ENCODE measurements around the gene RSPO4.
A peak's percentile ranks its signal among the peaks of the same experiment; 100 is the strongest.

RSPO4 gene

DNA sequence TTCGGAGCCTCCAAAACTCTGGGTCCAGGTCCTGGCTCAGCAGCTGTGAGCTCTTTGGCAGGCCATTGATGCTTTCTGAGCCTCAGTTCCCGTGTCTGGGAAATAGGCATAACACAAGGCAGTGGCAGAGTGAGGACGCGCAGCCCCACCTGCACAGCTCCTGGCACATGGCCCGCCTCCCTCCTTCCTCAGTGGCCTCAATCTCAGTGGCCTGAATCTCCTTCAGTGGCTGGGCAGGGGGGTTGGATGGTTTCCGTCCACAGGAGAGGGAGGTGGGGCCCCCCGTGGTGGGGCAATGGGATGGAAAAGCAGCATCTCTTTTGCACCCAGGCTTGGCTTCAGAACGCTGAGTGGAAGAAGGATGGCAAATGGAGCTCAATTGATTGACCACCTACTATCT is 5.1 kb downstream of the RSPO4 start:
- ChIA-PET POLR2A (no interaction called here), CTCF (no interaction called here)
- Histone ChIP-seq H3K27me3 (replicated peaks in 2 of 5; ENCODE audit: control insufficient read depth in 4 of 5, insufficient read depth in 5 of 5, low read length in 4 of 5) (peaks cover 0 to 39% (median 27%) of the 10 kb centered on the region in 5 experiments), H3K36me3 (ENCODE audit: control insufficient read depth in 4 of 4, insufficient read depth in 4 of 4, low read length in 3 of 4) (no peaks in the 10 kb centered on the region), H3K27ac (ENCODE audit: insufficient read depth in 1 of 2, low read depth in 1 of 2, low read length in 2 of 2, poor library complexity in 1 of 2, severe bottlenecking in 2 of 2) (no peak overlapping the region), H3K4me3 (ENCODE audit: control insufficient read depth in 1 of 7, extremely low read depth in 1 of 7, insufficient read depth in 4 of 7, low read depth in 2 of 7, low read length in 6 of 7) (no peak overlapping the region), H3K4me1 (ENCODE audit: control extremely low read depth in 1 of 4, control insufficient read depth in 4 of 4, insufficient read depth in 4 of 4, low read length in 3 of 4) (peaks cover 0 to 7% (median 2%) of the 10 kb centered on the region in 4 experiments), H3K9me3 (ENCODE audit: control extremely low read depth in 1 of 5, control insufficient read depth in 4 of 5, insufficient read depth in 2 of 5, low read depth in 1 of 5, low read length in 4 of 5) (no peaks in the 10 kb centered on the region)
- DNase-seq = no peak
- 100% methylated on average over 4 of the region's 8 CpGs for WGBS (ENCODE audit: insufficient coverage)

DNA sequence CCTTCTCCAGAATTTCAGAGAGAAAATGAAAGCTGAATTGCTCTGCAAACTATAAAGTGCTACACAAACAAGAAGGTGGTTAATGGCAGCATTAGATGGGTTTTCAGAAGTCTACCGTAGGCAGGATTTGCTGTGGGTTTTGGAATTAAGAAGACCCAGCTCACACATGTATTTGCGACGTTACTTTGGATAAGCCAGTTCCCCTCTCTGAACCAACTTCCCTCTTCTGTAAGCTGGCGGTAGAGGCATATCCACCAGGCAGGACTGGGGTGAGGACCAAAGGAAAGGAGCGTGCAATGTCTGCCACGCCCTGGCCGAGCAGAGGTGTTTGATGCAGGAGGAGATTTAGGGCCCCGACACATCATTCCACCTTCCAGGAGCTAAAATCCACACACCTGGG is 6.9 kb downstream of the RSPO4 start:
- ChIA-PET POLR2A (no interaction called here), CTCF (interaction anchor here (0.8 to 1.2 kb wide), 2 partner anchors 23 to 114 kb away, joined by 3 read pairs; no protein-coding TSS in a partner anchor)
- no peaks in the 10 kb centered on the region for H3K9me3 ChIP-seq (ENCODE audit: control extremely low read depth in 1 of 5, control insufficient read depth in 4 of 5, insufficient read depth in 2 of 5, low read depth in 1 of 5, low read length in 4 of 5)
- no peaks in the 10 kb centered on the region for H3K36me3 ChIP-seq (ENCODE audit: control insufficient read depth in 4 of 4, insufficient read depth in 4 of 4, low read length in 3 of 4)
- H3K27ac ChIP-seq (ENCODE audit: insufficient read depth in 1 of 2, low read depth in 1 of 2, low read length in 2 of 2, poor library complexity in 1 of 2, severe bottlenecking in 2 of 2) = no peak overlapping the region
- peaks cover 0 to 20% (median 10%) of the 10 kb centered on the region in 5 experiments for H3K27me3 ChIP-seq (replicated peaks in 2 of 5; ENCODE audit: control insufficient read depth in 4 of 5, insufficient read depth in 5 of 5, low read length in 4 of 5)
- H3K4me3 ChIP-seq (ENCODE audit: control insufficient read depth in 1 of 7, extremely low read depth in 1 of 7, insufficient read depth in 4 of 7, low read depth in 2 of 7, low read length in 6 of 7) = no peak overlapping the region
- 10% methylated on average over 3 of the region's 8 CpGs for WGBS (ENCODE audit: insufficient coverage)
- DNase-seq = peak in 2 of 3 donors; percentile 45 to 50
- peaks cover 0 to 2% (median 0%) of the 10 kb centered on the region in 4 experiments for H3K4me1 ChIP-seq (ENCODE audit: control extremely low read depth in 1 of 4, control insufficient read depth in 4 of 4, insufficient read depth in 4 of 4, low read length in 3 of 4)

DNA sequence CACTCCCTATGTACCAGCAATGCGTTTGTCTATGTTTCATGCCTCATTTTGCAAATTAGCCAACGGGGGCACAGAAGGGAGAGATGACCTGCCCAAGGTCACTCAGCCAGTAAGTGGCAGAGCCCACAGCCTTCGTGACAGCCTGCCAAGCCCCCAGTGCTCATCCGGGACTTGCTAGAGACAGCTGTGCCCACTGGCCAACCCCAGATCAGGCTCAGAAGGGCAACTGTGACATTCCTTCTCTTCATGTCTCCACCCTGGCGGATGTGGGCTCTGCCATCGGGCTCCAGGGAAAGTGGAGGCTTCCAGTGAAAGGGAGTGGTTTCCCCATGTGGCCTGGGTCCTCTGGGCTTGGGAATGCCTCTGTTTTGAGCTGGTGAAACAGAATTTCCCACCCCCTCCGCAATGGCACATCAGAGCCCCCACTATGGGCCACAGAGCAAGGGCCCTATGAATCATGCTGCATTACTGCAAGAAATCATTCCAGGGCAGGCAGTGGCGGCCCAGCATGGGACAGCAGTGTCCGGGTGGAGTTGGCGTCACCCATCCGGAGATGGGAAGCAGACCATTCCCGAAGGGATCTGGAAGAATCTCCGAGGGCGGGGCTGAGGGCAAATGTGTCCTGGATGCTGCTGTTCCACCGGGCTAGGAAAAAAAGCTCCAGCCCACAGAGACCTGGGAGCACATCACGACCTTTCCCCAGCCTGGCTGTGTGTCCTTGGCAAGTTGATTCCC is 9.1 kb downstream of the RSPO4 start:
- 97% methylated on average over 15 of the region's 16 CpGs for WGBS (ENCODE audit: insufficient coverage)
- ChIA-PET POLR2A (no interaction called here), CTCF (interaction anchor here (1.5 kb wide), 1 partner anchor 37 kb away, joined by 4 read pairs; no protein-coding TSS in a partner anchor)
- Histone ChIP-seq H3K36me3 (ENCODE audit: control insufficient read depth in 4 of 4, insufficient read depth in 4 of 4, low read length in 3 of 4) (no peaks in the 10 kb centered on the region), H3K4me3 (ENCODE audit: control insufficient read depth in 1 of 7, extremely low read depth in 1 of 7, insufficient read depth in 4 of 7, low read depth in 2 of 7, low read length in 6 of 7) (no peak overlapping the region), H3K4me1 (ENCODE audit: control extremely low read depth in 1 of 4, control insufficient read depth in 4 of 4, insufficient read depth in 4 of 4, low read length in 3 of 4) (peaks cover 0 to 2% (median 0%) of the 10 kb centered on the region in 4 experiments), H3K9me3 (ENCODE audit: control extremely low read depth in 1 of 5, control insufficient read depth in 4 of 5, insufficient read depth in 2 of 5, low read depth in 1 of 5, low read length in 4 of 5) (no peaks in the 10 kb centered on the region), H3K27ac (ENCODE audit: insufficient read depth in 1 of 2, low read depth in 1 of 2, low read length in 2 of 2, poor library complexity in 1 of 2, severe bottlenecking in 2 of 2) (no peak overlapping the region), H3K27me3 (replicated peaks in 2 of 5; ENCODE audit: control insufficient read depth in 4 of 5, insufficient read depth in 5 of 5, low read length in 4 of 5) (peaks cover 0 to 10% (median 2%) of the 10 kb centered on the region in 5 experiments)
- no peak for DNase-seq

DNA sequence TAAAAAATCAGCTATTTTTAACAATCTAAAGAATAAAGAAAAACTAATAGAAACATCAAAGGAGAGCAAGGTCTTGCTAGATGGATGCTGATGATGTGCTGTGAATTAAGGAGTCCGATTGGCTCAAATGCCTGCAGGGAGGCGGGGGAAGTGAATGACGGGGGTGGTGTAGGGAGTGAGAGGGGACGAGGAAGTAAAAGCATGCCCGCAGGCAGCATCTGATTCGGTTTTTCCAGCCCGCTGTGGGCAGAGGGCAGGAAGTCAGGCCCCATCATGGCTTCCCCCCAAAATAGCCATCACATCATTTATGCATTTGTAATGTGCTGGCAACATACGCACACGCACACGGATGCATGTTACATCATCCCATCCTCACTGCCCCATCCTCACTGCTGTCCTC is 10.3 kb downstream of the RSPO4 start:
- peaks cover 0 to 5% (median 2%) of the 10 kb centered on the region in 5 experiments for H3K27me3 ChIP-seq (replicated peaks in 2 of 5; ENCODE audit: control insufficient read depth in 4 of 5, insufficient read depth in 5 of 5, low read length in 4 of 5)
- WGBS (ENCODE audit: insufficient coverage) = 84% methylated on average over 9 of the region's 10 CpGs
- H3K9me3 ChIP-seq (ENCODE audit: control extremely low read depth in 1 of 5, control insufficient read depth in 4 of 5, insufficient read depth in 2 of 5, low read depth in 1 of 5, low read length in 4 of 5) = no peaks in the 10 kb centered on the region
- H3K36me3 ChIP-seq (ENCODE audit: control insufficient read depth in 4 of 4, insufficient read depth in 4 of 4, low read length in 3 of 4) = no peaks in the 10 kb centered on the region
- no peak overlapping the region for H3K4me3 ChIP-seq (ENCODE audit: control insufficient read depth in 1 of 7, extremely low read depth in 1 of 7, insufficient read depth in 4 of 7, low read depth in 2 of 7, low read length in 6 of 7)
- H3K27ac ChIP-seq (ENCODE audit: insufficient read depth in 1 of 2, low read depth in 1 of 2, low read length in 2 of 2, poor library complexity in 1 of 2, severe bottlenecking in 2 of 2) = no peak overlapping the region
- peaks cover 0 to 2% (median 0%) of the 10 kb centered on the region in 4 experiments for H3K4me1 ChIP-seq (ENCODE audit: control extremely low read depth in 1 of 4, control insufficient read depth in 4 of 4, insufficient read depth in 4 of 4, low read length in 3 of 4)
- peak; percentile 4 to 45 (median 40) for DNase-seq
- ChIA-PET CTCF (no interaction called here), POLR2A (no interaction called here)

DNA sequence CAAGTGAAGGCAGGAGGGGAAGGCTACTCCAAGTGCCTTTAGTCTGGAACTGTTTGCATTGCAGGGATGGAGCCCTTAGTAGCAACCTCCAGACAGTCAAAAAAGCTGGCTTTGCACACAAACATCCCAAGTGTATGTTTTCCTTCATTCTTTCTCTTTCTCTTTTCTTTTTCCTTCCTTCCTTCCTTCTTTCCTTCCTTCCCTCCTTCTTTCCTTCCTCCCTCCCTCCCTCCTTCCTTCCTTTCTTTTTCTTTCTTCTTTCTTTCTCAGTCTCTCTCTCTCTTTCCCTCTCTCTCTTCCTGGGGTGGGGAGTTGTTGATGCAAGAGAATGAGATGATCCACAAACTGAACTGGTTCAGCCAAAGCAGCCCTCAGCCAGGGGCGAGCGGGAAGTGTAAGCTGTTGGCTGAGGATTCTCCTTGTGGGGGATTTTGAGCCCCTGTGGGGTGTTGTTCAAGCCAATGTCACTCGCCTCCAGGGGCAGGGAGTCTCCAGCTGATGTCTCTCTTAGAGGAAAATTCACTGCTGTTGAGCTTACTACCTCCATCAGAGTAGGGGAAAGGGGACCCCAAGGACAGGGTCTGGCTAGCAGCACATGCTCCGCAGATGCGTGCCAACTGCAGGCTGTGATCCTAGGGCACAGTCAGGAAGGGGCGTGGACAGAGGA is 11.7 kb downstream of the RSPO4 start:
- WGBS (ENCODE audit: insufficient coverage) = 89% methylated on average over 6 of the region's 6 CpGs
- peaks cover 0 to 2% (median 0%) of the 10 kb centered on the region in 4 experiments for H3K4me1 ChIP-seq (ENCODE audit: control extremely low read depth in 1 of 4, control insufficient read depth in 4 of 4, insufficient read depth in 4 of 4, low read length in 3 of 4)
- ChIA-PET POLR2A (no interaction called here), CTCF (interaction anchor here (1.4 kb wide), 1 partner anchor 14 kb away, joined by 5 read pairs; no protein-coding TSS in a partner anchor)
- no peaks in the 10 kb centered on the region for H3K9me3 ChIP-seq (ENCODE audit: control extremely low read depth in 1 of 5, control insufficient read depth in 4 of 5, insufficient read depth in 2 of 5, low read depth in 1 of 5, low read length in 4 of 5)
- H3K36me3 ChIP-seq (ENCODE audit: control insufficient read depth in 4 of 4, insufficient read depth in 4 of 4, low read length in 3 of 4) = no peaks in the 10 kb centered on the region
- no peak overlapping the region for H3K4me3 ChIP-seq (ENCODE audit: control insufficient read depth in 1 of 7, extremely low read depth in 1 of 7, insufficient read depth in 4 of 7, low read depth in 2 of 7, low read length in 6 of 7)
- no peak overlapping the region for H3K27ac ChIP-seq (ENCODE audit: insufficient read depth in 1 of 2, low read depth in 1 of 2, low read length in 2 of 2, poor library complexity in 1 of 2, severe bottlenecking in 2 of 2)
- H3K27me3 ChIP-seq (replicated peaks in 2 of 5; ENCODE audit: control insufficient read depth in 4 of 5, insufficient read depth in 5 of 5, low read length in 4 of 5) = peaks cover 0 to 6% (median 2%) of the 10 kb centered on the region in 5 experiments
- no peak for DNase-seq

DNA sequence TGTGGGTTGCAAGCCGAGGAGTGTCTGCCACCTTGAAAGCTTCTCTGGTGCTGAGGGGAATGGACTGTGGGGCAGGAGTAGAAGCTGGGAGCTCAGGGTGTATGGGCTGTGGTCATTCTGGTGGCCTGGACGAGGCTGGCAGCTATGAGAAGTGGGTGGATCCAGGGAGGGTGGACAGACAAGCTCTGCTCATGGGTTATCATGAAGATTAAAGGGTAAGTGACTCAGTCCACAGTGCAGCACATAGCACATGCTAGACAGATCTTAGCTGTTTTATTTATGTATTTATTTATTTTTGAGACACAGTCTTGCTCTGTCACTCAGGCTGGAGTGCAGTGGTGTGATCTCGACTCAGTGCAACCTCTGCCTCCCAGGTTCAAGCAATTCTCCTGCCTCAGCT is 13.8 kb downstream of the RSPO4 start:
- H3K27ac ChIP-seq (ENCODE audit: insufficient read depth in 1 of 2, low read depth in 1 of 2, low read length in 2 of 2, poor library complexity in 1 of 2, severe bottlenecking in 2 of 2) = no peak overlapping the region
- ChIA-PET POLR2A (no interaction called here), CTCF (interaction anchor here (1.1 kb wide), 1 partner anchor 101 kb away, joined by 3 read pairs; no protein-coding TSS in a partner anchor)
- DNase-seq = no peak
- WGBS (ENCODE audit: insufficient coverage) = 95% methylated on average over 2 of the region's 3 CpGs
- H3K4me1 ChIP-seq (ENCODE audit: control extremely low read depth in 1 of 4, control insufficient read depth in 4 of 4, insufficient read depth in 4 of 4, low read length in 3 of 4) = no peaks in the 10 kb centered on the region
- H3K36me3 ChIP-seq (ENCODE audit: control insufficient read depth in 4 of 4, insufficient read depth in 4 of 4, low read length in 3 of 4) = no peaks in the 10 kb centered on the region
- no peaks in the 10 kb centered on the region for H3K9me3 ChIP-seq (ENCODE audit: control extremely low read depth in 1 of 5, control insufficient read depth in 4 of 5, insufficient read depth in 2 of 5, low read depth in 1 of 5, low read length in 4 of 5)
- no peak overlapping the region for H3K4me3 ChIP-seq (ENCODE audit: control insufficient read depth in 1 of 7, extremely low read depth in 1 of 7, insufficient read depth in 4 of 7, low read depth in 2 of 7, low read length in 6 of 7)
- H3K27me3 ChIP-seq (replicated peaks in 2 of 5; ENCODE audit: control insufficient read depth in 4 of 5, insufficient read depth in 5 of 5, low read length in 4 of 5) = peaks cover 0 to 6% (median 2%) of the 10 kb centered on the region in 5 experiments

DNA sequence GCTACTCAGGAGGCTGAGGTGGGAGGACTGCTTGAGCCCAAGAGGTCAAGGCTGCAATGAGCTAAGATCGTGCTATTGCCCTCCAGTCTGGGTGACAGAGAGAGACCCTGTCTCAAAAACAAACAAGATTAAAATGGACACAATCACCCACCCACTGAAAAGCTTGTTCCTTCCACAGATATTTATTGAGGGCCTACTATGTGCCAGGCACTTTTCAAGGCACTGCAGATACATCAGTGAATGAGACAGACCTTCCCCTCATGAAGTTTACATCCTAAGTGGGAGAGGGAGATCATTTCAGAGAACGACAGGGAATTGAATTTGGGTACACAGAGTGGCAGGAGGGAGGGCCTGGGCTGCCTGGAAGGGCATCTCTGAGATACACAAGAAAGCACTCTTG is 14.4 kb downstream of the RSPO4 start:
- CTCF ChIA-PET = no interaction called here
- Histone ChIP-seq H3K27me3 (replicated peaks in 2 of 5; ENCODE audit: control insufficient read depth in 4 of 5, insufficient read depth in 5 of 5, low read length in 4 of 5) (peaks cover 0 to 8% (median 2%) of the 10 kb centered on the region in 5 experiments), H3K4me1 (ENCODE audit: control extremely low read depth in 1 of 4, control insufficient read depth in 4 of 4, insufficient read depth in 4 of 4, low read length in 3 of 4) (no peaks in the 10 kb centered on the region), H3K4me3 (ENCODE audit: control insufficient read depth in 1 of 7, extremely low read depth in 1 of 7, insufficient read depth in 4 of 7, low read depth in 2 of 7, low read length in 6 of 7) (no peak overlapping the region), H3K27ac (ENCODE audit: insufficient read depth in 1 of 2, low read depth in 1 of 2, low read length in 2 of 2, poor library complexity in 1 of 2, severe bottlenecking in 2 of 2) (no peak overlapping the region), H3K36me3 (ENCODE audit: control insufficient read depth in 4 of 4, insufficient read depth in 4 of 4, low read length in 3 of 4) (no peaks in the 10 kb centered on the region), H3K9me3 (ENCODE audit: control extremely low read depth in 1 of 5, control insufficient read depth in 4 of 5, insufficient read depth in 2 of 5, low read depth in 1 of 5, low read length in 4 of 5) (no peaks in the 10 kb centered on the region)
- POLR2A ChIA-PET = no interaction called here
- no peak for DNase-seq
- 94% methylated on average over 2 of the region's 2 CpGs for WGBS (ENCODE audit: insufficient coverage)

Data from common myeloid progenitor, CD34-positive (primary cell).